Epithelial cell of esophagus (primary cell): ENCODE data around the gene GPHA2.

ENCODE experiments used
- DNase-seq: peaks from one replicate; pipeline ENCODE4 v3.0.0; 2010; ENCODE audit warnings: low read depth
- H3K4me3 ChIP-seq: 2 replicates; pipeline ENCODE4 v1.5.1; 2011; ENCODE audit warnings: mild to moderate bottlenecking, low read length, control low read depth
- TF ChIP-seq, protein P1 (sequence below): IDR thresholded peaks from 2 replicates; pipeline ENCODE4 v1.5.1; 2011; ENCODE audit warnings: low read depth, mild to moderate bottlenecking, low read length, control low read depth, inconsistent platforms; ENCODE audit not compliant: insufficient read depth; ENCODE audit errors: missing control alignments

The GPHA2 gene

DNA sequence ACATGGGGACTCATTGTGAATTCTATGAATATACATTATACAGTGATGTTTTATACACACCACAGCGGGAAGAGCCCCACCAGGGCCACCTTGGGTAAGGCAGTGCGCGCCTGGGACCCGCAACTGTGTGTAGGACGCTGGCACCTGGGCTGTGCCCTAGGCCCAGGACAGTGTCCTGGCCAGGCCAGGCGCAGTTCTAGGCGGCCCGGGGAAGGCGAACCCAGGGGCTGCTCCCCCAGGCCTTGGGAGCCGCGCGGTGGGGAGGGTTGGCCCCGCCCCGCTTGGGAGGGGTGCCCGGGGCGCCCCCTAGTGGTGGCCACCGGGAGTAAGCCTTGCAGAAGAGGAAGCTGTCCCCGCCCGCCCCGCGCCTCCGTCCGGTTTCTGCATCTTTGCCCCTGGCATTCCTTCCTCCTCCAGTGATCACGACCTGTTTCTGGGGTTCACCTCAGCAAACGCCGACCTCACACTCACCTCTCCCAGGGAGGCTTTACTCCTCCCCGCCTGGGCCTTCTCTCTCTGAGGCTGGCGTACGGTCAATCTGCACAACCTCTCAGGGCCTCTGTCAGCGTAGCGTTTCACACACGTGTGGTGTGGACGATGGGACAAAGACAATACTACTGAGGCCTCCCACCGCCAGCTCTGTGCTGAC lies 47.8 kb downstream of the GPHA2 start:
- H3K4me3 ChIP-seq = no peak overlapping the region

DNA sequence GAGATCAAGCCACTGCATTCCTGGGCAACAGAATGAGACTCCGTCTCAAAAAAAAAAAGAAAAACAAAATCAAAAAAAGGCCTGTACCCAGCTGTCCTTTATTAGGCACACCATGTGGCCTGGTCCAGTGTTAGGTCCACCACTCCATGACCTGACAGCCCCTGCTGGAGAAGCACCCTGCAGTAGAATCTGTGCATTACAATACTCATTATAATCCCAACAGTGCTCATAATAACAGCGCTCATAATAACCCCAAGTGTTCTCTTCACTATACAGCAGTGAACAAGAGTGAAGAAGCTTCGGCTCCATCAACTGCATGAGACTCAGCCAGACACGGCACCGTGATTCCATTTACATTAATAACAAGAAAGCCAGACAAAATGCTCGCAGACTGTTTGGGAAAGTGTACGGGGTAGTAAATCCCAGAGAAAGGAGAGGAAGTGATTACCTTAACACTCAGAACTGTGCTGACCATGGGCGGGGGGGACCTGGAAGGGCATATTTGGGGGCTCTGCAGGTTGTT lies 48.4 kb downstream of the GPHA2 start:
- DNase-seq = no peak
- TF ChIP-seq, protein P1, sequence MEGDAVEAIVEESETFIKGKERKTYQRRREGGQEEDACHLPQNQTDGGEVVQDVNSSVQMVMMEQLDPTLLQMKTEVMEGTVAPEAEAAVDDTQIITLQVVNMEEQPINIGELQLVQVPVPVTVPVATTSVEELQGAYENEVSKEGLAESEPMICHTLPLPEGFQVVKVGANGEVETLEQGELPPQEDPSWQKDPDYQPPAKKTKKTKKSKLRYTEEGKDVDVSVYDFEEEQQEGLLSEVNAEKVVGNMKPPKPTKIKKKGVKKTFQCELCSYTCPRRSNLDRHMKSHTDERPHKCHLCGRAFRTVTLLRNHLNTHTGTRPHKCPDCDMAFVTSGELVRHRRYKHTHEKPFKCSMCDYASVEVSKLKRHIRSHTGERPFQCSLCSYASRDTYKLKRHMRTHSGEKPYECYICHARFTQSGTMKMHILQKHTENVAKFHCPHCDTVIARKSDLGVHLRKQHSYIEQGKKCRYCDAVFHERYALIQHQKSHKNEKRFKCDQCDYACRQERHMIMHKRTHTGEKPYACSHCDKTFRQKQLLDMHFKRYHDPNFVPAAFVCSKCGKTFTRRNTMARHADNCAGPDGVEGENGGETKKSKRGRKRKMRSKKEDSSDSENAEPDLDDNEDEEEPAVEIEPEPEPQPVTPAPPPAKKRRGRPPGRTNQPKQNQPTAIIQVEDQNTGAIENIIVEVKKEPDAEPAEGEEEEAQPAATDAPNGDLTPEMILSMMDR = no peak
- H3K4me3 ChIP-seq = no peak overlapping the region

More for the DNA sequence above, 47.8 kb downstream of the GPHA2 start:
- peak; percentile 63 for DNase-seq
- TF ChIP-seq, protein P1 = peak; percentile 72

DNA sequence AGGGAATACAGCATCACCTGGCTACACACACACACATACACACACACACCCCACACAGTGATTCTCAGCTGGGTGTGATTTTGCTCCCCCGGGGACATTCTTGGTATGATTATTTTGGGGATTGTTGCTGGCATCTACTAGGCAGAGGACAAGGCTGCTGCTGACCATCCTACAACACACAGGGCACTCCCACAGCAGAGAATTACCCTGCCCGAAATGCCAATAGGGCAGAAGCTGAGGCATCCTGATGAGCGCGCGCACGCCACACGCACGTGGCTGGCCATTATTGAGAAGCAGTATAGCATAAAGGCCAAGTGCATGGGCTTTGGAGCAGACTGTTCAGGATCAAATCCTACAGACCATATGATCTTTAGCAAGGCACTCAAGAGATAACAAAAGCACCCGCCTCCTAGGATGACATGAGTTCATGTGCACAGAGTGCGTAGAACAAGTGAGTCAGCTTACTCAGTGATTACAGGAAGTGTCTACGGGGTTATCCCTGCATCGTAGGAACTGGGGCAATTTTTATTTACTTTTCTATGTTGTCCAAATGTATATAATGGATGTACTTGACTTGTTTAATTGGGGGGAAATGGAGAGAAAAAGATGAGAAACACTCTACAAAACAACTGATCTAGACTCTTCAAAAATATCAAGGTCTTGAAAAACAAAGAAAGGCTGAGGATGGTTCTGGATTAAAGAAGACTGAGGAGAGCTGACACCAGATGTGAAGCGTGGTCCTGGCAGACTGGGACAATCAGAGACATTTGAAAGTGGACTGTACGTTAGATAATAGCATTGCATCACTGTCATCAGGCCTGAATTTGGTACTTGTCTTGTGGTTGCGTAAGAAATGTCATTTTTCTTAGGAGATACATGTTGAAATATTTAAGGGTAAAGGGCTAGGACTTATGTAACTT lies 50.1 kb downstream of the GPHA2 start:
- peak; percentile 80 for DNase-seq
- TF ChIP-seq, protein P1 = no peak
- no peak overlapping the region for H3K4me3 ChIP-seq
